Left colon (tissue), 2 donors: Measurements from ENCODE around the gene PLB1. TPM values are rescaled to one million over a fixed set of nuclear protein-coding genes. Genes with fewer than 3 reads are reported as not detected.

ENCODE experiments used
- ATAC-seq: fragments of 200-7000 bp; cut with Tn5 transposase; one replicate; pipeline ENCODE4 v1.9.1; 2020; ENCODE audit warnings: mild to moderate bottlenecking, moderate library complexity
- DNase-seq, 2 donors: peaks; one replicate each; pipeline ENCODE4 v3.0.0-alpha.2; 2020
- intact Hi-C, 2 donors: fragments of 100-400 bp; cut with DNase I in 1 of 2; cut with micrococcal nuclease in 1 of 2; formaldehyde crosslinking; loops; one replicate each; pipeline versions ENCODE4 v1.11.2 to v1.14.0; 2022; cut with DNase I, micrococcal nuclease
- total RNA-seq, 2 donors: library from RNA; stranded (reverse); fragmentation: NEBNext Ultra II Directional; extraction: Animal tissue kit (Norgen Biotek cat#: 25700); gene quantifications; one replicate each; pipeline ENCODE4 v1.2.1, GENCODE V29; 2021
- donor health status: DM: no; HTN: no; CAD: no.
- donor health status: DM: yes; HTN: yes; CAD: no.

Gene PLB1
- total RNA-seq, 2 donors from 2014 or later = 0.98 to 4.2 TPM

- intact Hi-C loops = no loop called here
- ATAC-seq = peak; percentile 89
- peak; percentile 22 to 42 for DNase-seq
Measured at GRCh38 chr2:28492282-28492681, 3.6 kb upstream of the PLB1 start.

DNA sequence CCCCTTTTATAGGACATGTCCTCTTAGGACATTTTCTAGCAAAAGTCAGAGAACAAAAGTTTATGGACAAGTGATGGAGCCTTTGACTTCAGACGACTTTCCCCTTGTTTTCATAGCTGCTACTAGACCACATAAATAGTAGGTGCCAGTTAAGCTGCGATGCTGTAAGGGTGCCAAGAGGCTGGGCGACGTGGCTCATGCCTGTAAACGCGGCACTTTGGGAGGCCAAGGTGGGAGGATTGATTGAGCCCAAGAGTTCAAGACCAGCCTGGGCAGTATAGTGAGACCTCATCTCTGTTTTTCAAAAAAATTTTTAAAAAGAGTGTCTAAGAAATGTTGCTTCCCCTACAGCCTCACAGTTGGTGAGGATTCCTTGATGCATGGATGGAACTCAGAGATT is 2.2 kb upstream of the PLB1 start:
- ATAC-seq = no peak
- intact Hi-C loops = no loop called here
- DNase-seq = no peak

- DNase-seq = no peak
- ATAC-seq = no peak
- intact Hi-C loops = no loop called here
Measured at GRCh38 chr2:28496781-28497180, 921 bp downstream of the PLB1 start.

DNA sequence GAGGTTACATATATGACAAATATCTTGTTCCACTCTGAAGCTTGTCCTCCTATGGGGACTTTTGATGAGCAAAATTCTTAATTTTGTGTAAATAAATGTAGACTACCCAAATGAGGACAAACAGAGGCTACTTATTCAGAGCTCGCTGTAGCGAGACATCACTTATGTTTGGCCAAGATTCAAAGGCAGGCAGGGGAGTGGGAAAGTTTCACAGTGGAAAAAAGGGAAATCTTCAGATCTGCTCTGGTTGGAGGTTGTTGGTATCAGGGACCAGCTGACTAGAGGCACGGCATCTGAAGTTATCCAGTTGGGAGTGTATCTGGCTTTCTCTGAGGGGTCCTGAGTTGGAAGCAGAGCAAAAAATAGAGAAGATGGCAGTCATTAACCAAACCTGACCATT is 1.3 kb downstream of the PLB1 start:
- ATAC-seq = no peak
- intact Hi-C loops = no loop called here
- no peak for DNase-seq

- ATAC-seq = no peak
- DNase-seq = no peak
- intact Hi-C loops = no loop called here
Measured at GRCh38 chr2:28499282-28499681, 3.4 kb downstream of the PLB1 start.

- DNase-seq (no peak), ATAC-seq (no peak)
- intact Hi-C loops = no loop called here
Measured at GRCh38 chr2:28505361-28505760, 9.5 kb downstream of the PLB1 start.

GRCh38 chr2:28506112-28506910 is 10.5 kb downstream of the PLB1 start:
- intact Hi-C loops = no loop called here
- no peak for DNase-seq
- ATAC-seq = no peak

GRCh38 chr2:28507796-28508764 is 12.2 kb downstream of the PLB1 start:
- DNase-seq (peak; percentile 10 to 43), ATAC-seq (peak; percentile 88)
- intact Hi-C loops = no loop called here

DNA sequence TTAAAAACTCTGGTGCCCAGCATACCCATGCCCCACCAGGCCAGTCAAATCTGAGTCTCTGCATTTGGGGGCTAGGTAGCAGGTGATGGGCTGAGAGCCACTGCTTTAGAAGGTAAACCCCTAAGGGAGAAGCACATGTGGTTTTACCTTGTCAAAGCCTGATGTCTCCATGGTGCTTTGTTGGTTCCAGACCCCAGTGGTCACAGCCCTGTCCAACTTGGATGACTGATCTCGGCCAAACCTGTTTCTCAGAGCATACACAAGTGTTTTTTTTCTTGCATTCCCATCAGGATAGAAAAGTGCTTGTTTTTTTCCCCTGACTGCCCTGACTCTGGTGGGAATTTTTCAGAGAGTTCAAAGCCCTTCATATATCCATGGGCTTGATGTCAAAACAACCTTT is 13.5 kb downstream of the PLB1 start:
- intact Hi-C loops = no loop called here
- no peak for ATAC-seq
- DNase-seq = no peak

DNA sequence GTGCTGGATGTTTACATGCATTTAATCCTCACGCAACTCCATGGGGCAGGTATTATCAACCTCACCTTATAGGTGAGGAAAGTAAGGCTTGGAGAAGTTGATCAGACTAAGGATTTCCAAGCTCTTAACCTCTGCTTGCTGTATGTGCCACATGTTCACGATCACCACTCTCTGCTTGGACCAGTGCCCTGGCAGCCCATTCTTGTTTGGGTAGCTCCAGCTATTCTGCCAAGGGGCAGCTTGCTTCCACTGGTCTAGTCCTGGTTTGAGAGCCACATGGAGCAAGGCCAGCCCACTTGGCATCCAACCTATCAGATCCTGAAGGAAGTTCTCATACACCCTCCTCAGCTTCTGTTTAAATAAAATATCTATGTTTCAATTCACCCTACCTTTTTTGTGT is 14.3 kb downstream of the PLB1 start:
- intact Hi-C loops = no loop called here
- ATAC-seq = no peak
- no peak for DNase-seq

DNA sequence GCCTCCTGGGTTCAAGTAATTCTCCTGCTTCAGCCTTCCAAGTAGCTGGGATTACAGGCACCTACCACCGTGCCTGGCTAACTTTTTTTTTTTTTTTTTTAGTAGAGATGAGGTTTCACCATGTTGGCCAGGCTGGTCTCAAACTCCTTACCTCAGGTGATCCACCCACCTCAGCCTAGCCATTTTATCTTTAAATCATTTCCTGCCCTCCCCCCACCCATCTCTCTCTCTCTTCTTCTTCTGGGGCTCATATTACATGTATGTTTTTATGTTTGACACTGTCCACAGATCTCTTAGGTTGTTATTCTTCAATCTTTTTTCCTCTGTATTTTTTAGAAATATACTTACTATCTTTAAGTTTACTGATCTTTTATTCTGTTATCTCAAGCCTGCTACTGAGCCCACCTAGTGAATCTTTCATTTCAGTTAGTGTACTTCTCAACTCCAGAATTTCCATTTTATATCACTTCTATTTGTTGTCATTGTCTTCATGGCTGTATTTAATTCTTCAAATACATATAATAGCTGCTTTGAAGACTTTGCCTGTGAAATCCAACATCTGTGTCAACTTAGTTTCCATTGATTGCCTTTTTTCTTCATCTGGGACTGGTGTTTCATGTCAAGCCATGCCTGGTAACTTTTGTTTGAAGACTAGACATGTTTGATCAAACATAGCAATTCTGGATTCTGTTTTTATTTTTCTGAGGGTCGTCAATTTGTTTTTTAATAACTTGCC is 16.2 kb downstream of the PLB1 start:
- intact Hi-C loops = no loop called here
- DNase-seq = no peak
- ATAC-seq = no peak

- DNase-seq (no peak), ATAC-seq (no peak)
- intact Hi-C loops = no loop called here
Measured at GRCh38 chr2:28512607-28512965, 16.7 kb downstream of the PLB1 start.

- ATAC-seq (no peak), DNase-seq (no peak)
- intact Hi-C loops = no loop called here
Measured at GRCh38 chr2:28513097-28513496, 17.2 kb downstream of the PLB1 start.

GRCh38 chr2:28515176-28515751 is 19.4 kb downstream of the PLB1 start:
- no peak for ATAC-seq
- no peak for DNase-seq
- intact Hi-C loops = no loop called here

DNA sequence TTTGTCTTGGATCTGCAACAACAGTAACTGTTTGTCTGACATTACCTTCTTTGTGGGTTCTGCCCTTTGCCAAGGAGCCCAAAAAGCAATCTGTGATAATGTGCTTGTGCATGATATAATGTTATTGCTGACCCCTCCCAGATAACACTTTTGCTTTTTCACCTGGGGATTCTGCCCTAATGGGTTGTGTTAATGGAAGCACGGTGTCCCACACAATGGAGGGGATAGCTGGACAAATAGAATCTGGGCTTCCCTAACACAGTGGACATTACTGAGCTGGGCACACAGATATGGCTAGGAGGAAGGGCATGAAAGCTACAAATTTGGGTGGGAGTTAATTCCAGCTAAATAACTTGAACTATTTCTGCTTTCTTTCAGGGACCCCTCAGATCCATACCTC is 20.6 kb downstream of the PLB1 start:
- no peak for DNase-seq
- intact Hi-C loops = no loop called here
- ATAC-seq = no peak

- no peak for DNase-seq
- intact Hi-C loops = no loop called here
Measured at GRCh38 chr2:28516950-28517349, 21.1 kb downstream of the PLB1 start.

GRCh38 chr2:28521663-28522062 is 25.8 kb downstream of the PLB1 start:
- DNase-seq = no peak
- peak; percentile 45 for ATAC-seq
- intact Hi-C loops = no loop called here

More at GRCh38 chr2:28516950-28517349, 21.1 kb downstream of the PLB1 start:
- no peak for ATAC-seq

- no peak for ATAC-seq
- intact Hi-C loops = no loop called here
Measured at GRCh38 chr2:28522481-28522880, 26.6 kb downstream of the PLB1 start.

DNA sequence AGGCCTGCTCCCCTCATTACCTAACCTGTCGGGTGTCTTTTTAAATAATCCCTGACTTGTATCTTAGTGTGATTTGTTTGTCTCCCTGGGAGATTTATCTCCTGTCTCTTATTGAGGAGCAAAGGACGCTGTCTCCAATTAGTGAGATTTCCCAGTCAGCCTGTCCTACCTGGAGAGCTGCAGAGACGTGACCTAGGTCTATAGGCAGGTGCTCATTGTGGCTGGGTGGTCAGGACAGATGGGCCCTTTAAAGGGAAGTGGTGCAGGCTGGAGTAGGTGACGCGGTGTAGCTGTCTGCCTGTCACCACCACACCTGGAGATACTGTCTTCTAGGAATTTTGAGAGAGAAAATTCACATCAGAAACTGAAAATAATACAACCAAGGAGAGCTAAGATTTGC is 28.0 kb downstream of the PLB1 start:
- intact Hi-C loops = no loop called here
- ATAC-seq = no peak
- DNase-seq = no peak

More at GRCh38 chr2:28522481-28522880, 26.6 kb downstream of the PLB1 start:
- DNase-seq = no peak
